RWPE1 (cell line): ENCODE data around the gene TNPO3.

Experiments
- CTCF ChIA-PET: fragments of 350-600 bp; sonication (Branson Sonifier 250); formaldehyde crosslinking; extraction: SDS; loops from one replicate; lab custom pipeline; 2021; lab: Yijun Ruan, JAX
- POLR2A ChIA-PET: fragments of 400-600 bp; formaldehyde crosslinking; extraction: SDS; loops from one replicate; lab custom pipeline; 2020; ENCODE audit warnings: antibody characterized with exemption; ENCODE audit not compliant: low non-redundant PET; lab: Yijun Ruan, JAX
- DNase-seq: peaks from one replicate; pipeline ENCODE4 v3.0.0; 2012; ENCODE audit warnings: low spot score
- H3K27ac ChIP-seq: fragments of 450-650 bp; 2 replicates; pipeline ENCODE4 v1.5.1; 2017
- TF ChIP-seq, protein P1 (sequence below): fragments of 450-650 bp; conservative IDR thresholded peaks from 2 replicates; pipeline ENCODE4 v1.5.1; 2017; ENCODE audit warnings: low read depth, mild to moderate bottlenecking

TNPO3 gene

DNA sequence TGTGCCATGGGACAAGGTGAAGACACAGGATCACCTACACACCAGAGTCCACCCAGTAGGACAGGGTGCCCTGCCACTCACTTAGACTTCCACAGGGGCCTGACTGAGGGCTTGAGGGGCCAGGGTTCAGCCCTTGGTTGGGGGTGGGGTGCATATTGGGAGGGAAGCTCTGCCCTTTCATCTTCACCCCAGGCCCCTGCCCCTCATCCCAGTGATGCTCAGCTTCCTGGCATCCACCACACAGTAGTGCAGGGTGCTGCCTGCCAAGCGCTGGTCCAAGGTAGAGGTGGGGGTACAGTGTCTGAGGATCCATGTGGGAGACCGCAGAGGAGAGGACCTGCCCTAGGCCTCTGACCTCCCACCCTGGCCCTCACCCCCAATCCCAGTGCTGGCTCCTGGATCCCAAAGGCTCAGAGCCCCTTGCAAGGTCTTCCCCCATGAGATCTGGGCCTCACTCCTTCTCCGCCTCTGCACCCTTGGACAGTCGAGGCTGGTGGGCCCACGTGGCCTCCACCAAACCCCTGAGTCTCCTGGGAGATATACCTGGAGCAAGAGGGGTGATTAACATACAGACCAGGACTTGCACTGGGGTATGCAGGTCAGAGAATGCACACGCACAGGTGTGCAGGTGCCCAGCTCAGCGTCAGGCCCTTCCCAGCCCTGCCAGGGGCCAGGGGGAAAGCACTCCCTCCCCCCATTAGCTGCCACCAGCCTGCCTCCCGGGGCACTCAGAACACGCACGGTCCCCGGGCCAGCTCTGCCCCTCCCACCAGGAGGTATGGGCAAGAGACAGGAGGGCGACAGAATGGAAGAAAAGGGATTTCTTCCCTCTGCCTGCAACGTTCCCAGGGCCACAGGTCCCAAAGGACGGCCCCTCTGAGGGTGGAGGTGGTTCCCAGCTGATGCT lies 125.8 kb downstream of the TNPO3 start:
- TF ChIP-seq, protein P1, sequence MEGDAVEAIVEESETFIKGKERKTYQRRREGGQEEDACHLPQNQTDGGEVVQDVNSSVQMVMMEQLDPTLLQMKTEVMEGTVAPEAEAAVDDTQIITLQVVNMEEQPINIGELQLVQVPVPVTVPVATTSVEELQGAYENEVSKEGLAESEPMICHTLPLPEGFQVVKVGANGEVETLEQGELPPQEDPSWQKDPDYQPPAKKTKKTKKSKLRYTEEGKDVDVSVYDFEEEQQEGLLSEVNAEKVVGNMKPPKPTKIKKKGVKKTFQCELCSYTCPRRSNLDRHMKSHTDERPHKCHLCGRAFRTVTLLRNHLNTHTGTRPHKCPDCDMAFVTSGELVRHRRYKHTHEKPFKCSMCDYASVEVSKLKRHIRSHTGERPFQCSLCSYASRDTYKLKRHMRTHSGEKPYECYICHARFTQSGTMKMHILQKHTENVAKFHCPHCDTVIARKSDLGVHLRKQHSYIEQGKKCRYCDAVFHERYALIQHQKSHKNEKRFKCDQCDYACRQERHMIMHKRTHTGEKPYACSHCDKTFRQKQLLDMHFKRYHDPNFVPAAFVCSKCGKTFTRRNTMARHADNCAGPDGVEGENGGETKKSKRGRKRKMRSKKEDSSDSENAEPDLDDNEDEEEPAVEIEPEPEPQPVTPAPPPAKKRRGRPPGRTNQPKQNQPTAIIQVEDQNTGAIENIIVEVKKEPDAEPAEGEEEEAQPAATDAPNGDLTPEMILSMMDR, result no peak
- ChIA-PET POLR2A (no interaction called here), CTCF (interaction anchor here (0.7 kb wide), 1 partner anchor 13 kb away, joined by 3 read pairs; no protein-coding TSS in a partner anchor)
- no peak for DNase-seq
- H3K27ac ChIP-seq, result no peak overlapping the region

GRCh38 chr7:128928159-128928813 lies 126.6 kb downstream of the TNPO3 start:
- TF ChIP-seq, protein P1, result no peak
- POLR2A ChIA-PET, result no interaction called here
- CTCF ChIA-PET, result no interaction called here
- H3K27ac ChIP-seq, result no peak overlapping the region
- DNase-seq, result no peak

GRCh38 chr7:128924707-128925588 lies 130.0 kb downstream of the TNPO3 start:
- no peak overlapping the region for H3K27ac ChIP-seq
- TF ChIP-seq, protein P1, result no peak
- POLR2A ChIA-PET, result no interaction called here
- no peak for DNase-seq
- CTCF ChIA-PET, result interaction anchor here (0.7 kb wide), 1 partner anchor 33 kb away, joined by 4 read pairs; no protein-coding TSS in a partner anchor

DNA sequence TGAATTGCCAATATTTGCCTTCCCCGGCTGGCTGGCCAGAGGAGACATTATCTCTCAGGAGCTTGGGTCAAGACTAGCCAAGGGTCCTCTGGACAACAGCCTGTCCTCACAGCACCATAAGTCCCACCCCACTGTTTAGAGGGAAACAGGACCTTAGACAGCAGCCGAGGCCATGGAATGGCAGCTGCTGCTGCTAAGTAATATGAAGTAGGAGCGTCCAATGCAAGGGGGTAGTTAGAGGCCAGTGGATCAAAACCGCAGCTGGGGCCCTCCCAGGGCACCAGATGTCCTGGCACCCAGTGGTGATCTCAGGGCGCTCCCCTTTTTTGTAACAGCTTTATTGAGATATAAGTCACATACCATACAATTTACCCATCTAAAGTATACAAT lies 131.5 kb downstream of the TNPO3 start:
- no peak for DNase-seq
- TF ChIP-seq, protein P1, result no peak
- no peak overlapping the region for H3K27ac ChIP-seq
- CTCF ChIA-PET, result no interaction called here
- POLR2A ChIA-PET, result no interaction called here

DNA sequence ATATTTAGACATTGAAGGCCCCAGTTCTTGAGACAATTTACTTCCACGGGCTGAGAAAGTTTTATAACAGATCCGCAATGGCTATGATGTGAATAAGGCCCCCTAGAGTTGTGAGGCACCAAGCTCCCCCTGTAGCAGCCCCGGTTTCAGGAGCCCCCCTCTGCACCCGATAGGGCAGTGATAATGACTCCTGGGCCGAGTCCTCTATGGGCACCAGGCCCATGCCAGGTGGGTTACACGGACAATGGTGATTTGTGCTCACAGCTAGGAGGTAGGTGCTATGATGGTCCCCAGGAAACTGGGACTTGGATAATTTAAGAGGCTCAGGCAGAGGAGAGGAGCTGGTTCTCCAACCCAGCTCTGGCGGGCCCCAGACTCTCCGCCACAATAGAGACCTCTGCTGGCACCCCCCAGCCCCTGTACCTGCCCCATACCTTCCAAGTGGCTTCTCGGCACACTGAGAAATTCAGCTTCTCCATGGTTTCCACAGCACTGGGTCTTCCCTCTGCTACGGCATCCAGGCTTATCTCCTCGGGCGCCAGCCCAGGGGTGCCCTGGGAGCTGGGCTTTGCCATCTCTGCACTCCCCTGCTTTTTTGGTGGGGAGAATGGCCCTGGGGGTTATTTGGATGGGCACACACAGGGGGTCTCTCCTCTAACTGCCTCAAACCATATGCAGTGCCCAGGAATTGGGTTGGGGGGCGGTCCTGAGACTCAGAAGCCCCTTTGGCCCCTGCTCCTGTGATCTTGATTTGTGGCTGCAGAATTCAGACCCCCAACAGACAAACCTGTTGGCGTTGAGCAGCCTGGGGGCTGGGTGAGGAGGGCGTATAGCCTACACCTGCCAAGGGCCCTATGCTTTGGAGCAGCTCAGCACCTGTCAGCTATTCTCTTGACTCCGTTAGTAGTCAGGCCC lies 132.2 kb downstream of the TNPO3 start:
- ChIA-PET POLR2A (no interaction called here), CTCF (no interaction called here)
- no peak overlapping the region for H3K27ac ChIP-seq
- DNase-seq, result no peak
- TF ChIP-seq, protein P1, result no peak
